Hindlimb muscle (tissue), 1 donor: ENCODE data around the gene CKB. TPM values are rescaled to one million over a fixed set of nuclear protein-coding genes. Genes with fewer than 3 reads are reported as not detected.

ENCODE experiments used
- DNase-seq: peaks from one replicate; pipeline ENCODE4 v3.0.0-alpha.2; 2013
- polyA plus RNA-seq: library from polyadenylated mRNA; unstranded; fragments of 120-200 nt; gene quantifications from one replicate; pipeline ENCODE4 v1.2.1, GENCODE V29; 2013; ENCODE audit not compliant: insufficient read length

Gene CKB
- 190 TPM for polyA plus RNA-seq

- DNase-seq, result peak; percentile 63
Observed at GRCh38 chr14:103522649-103523574, at the start of gene CKB. CKB (minus strand) TSS chr14:103522830; CDS start chr14:103522493, 337 bp downstream.

GRCh38 chr14:103569408-103569807, 46.8 kb upstream of the CKB start:
- no peak for DNase-seq

GRCh38 chr14:103568952-103569351, 46.3 kb upstream of the CKB start:
- DNase-seq, result no peak

- no peak for DNase-seq
Observed at GRCh38 chr14:103563844-103564505, 41.3 kb upstream of the CKB start.

GRCh38 chr14:103563226-103563620, 40.6 kb upstream of the CKB start:
- DNase-seq, result no peak

GRCh38 chr14:103562429-103563225, 40.0 kb upstream of the CKB start, which contains the start of the genes BAG5 and COA8:
BAG5 (minus strand) TSS chr14:103562657; CDS start chr14:103561164, 1,493 bp downstream.
COA8 (plus strand) TSS chr14:103562960; CDS start chr14:103563002, 42 bp downstream.
- DNase-seq, result peak; percentile 90

- no peak for DNase-seq
Observed at GRCh38 chr14:103562179-103562428, 39.5 kb upstream of the CKB start.

GRCh38 chr14:103561381-103562178, 39.0 kb upstream of the CKB start:
- DNase-seq, result peak; percentile 61

- no peak for DNase-seq
Observed at GRCh38 chr14:103560691-103561090, 38.1 kb upstream of the CKB start.

GRCh38 chr14:103559766-103560165, 37.1 kb upstream of the CKB start:
- no peak for DNase-seq

- no peak for DNase-seq
Observed at GRCh38 chr14:103558071-103558882, 35.6 kb upstream of the CKB start.

GRCh38 chr14:103556946-103557758, 34.5 kb upstream of the CKB start:
- DNase-seq, result no peak

- DNase-seq, result no peak
Observed at GRCh38 chr14:103555559-103556337, 33.1 kb upstream of the CKB start.

GRCh38 chr14:103552846-103553210, 30.2 kb upstream of the CKB start:
- DNase-seq, result no peak

GRCh38 chr14:103552011-103552845, 29.6 kb upstream of the CKB start:
- DNase-seq, result peak; percentile 71

GRCh38 chr14:103551338-103551762, 28.7 kb upstream of the CKB start:
- peak; percentile 79 for DNase-seq

GRCh38 chr14:103550451-103551337, 28.1 kb upstream of the CKB start:
- no peak for DNase-seq
